Lower lobe of right lung (tissue), 2 donors: ENCODE measurements around the gene SLC15A1. TPM values are rescaled to one million over a fixed set of nuclear protein-coding genes. Genes with fewer than 3 reads are reported as not detected.

Experiments used
- ATAC-seq, 2 donors: fragments of 200-7000 bp; cut with Tn5 transposase; one replicate each; pipeline ENCODE4 v1.9.1; 2020 to 2022; ENCODE audit warnings: mild to moderate bottlenecking in 2 of 2, moderate library complexity in 2 of 2
- DNase-seq: peaks from one replicate; pipeline ENCODE4 v3.0.0-alpha.2; 2020
- H3K27ac ChIP-seq: fragments of 200-600 bp; one replicate; pipeline ENCODE4 v1.8.0; 2022
- H3K27me3 ChIP-seq: fragments of 200-600 bp; one replicate; pipeline ENCODE4 v1.8.0; 2022; ENCODE audit warnings: low read depth
- H3K36me3 ChIP-seq: fragments of 200-600 bp; one replicate; pipeline ENCODE4 v1.8.0; 2022; ENCODE audit warnings: mild to moderate bottlenecking
- H3K4me1 ChIP-seq: fragments of 200-600 bp; one replicate; pipeline ENCODE4 v1.8.0; 2022
- H3K4me3 ChIP-seq: fragments of 200-600 bp; one replicate; pipeline ENCODE4 v1.8.0; 2022; ENCODE audit warnings: mild to moderate bottlenecking
- H3K9me3 ChIP-seq: fragments of 200-600 bp; one replicate; pipeline ENCODE4 v1.8.0; 2022
- intact Hi-C: fragments of 100-400 bp; cut with DNase I; formaldehyde crosslinking; loops from one replicate; pipeline ENCODE4 v1.11.0; 2022
- total RNA-seq: library from RNA; stranded (reverse); fragmentation: NEBNext Ultra II Directional; extraction: Animal tissue kit (Norgen Biotek cat#: 25700); gene quantifications from one replicate; pipeline ENCODE4 v1.2.1, GENCODE V29; 2021
- TF ChIP-seq, protein P1 (sequence below): fragments of 200-600 bp; IDR thresholded peaks from one replicate; pipeline ENCODE4 v1.8.0; 2022; ENCODE audit warnings: antibody characterized with exemption, mild to moderate bottlenecking
- donor health status: DM: no; HTN: yes; CAD: no; lungs with severe emphysema.

Gene SLC15A1
- total RNA-seq, 1 donor from 2014 or later, result not detected

DNA sequence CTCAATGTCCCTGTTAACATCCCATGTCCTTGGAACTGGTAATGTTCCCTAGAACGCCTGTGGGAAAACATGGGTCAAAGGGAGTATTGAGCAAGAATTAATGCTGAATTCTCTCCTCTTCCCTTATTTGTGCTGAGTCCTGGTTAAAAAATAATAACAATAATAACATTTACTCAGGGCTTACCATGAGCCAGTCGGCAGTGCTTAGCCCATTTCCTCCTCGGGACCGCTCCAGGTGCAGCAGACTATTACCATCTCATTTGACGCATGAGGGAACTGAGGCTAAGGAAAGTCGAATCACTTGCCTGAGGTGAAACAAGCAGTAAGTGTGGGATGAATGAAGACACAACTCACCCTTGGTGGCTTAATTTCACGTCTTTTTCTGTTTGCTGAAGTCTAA is 33.6 kb upstream of the SLC15A1 start:
- ATAC-seq (no peak), DNase-seq (no peak)
- H3K4me1 ChIP-seq, result no peaks in the 10 kb centered on the region
- no peaks in the 10 kb centered on the region for H3K9me3 ChIP-seq
- TF ChIP-seq, protein P1, sequence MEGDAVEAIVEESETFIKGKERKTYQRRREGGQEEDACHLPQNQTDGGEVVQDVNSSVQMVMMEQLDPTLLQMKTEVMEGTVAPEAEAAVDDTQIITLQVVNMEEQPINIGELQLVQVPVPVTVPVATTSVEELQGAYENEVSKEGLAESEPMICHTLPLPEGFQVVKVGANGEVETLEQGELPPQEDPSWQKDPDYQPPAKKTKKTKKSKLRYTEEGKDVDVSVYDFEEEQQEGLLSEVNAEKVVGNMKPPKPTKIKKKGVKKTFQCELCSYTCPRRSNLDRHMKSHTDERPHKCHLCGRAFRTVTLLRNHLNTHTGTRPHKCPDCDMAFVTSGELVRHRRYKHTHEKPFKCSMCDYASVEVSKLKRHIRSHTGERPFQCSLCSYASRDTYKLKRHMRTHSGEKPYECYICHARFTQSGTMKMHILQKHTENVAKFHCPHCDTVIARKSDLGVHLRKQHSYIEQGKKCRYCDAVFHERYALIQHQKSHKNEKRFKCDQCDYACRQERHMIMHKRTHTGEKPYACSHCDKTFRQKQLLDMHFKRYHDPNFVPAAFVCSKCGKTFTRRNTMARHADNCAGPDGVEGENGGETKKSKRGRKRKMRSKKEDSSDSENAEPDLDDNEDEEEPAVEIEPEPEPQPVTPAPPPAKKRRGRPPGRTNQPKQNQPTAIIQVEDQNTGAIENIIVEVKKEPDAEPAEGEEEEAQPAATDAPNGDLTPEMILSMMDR, result no peak
- no peaks in the 10 kb centered on the region for H3K36me3 ChIP-seq
- H3K27ac ChIP-seq, result no peak overlapping the region
- no peak overlapping the region for H3K4me3 ChIP-seq
- H3K27me3 ChIP-seq, result no peaks in the 10 kb centered on the region
- intact Hi-C loops, result no loop called here

DNA sequence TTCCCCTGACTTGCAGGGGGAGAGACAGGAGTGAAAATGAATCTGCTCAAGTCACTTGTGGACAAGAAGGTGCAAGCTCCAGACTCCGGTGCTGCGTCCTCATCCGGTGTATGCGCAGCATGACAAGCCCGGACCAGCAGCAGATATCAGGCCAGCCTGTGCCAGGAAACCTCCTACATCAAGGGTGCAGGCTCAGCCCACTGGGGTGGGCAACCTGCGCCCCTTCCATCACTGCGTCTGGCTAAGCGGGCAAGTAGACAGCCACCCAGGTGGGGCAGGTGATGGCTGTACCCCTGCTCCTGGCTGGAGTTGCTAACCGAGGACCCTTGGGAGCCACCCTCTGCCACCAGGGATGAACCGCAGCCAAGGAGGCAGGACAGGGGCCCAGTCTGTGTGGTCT is 32.9 kb upstream of the SLC15A1 start:
- H3K36me3 ChIP-seq, result no peaks in the 10 kb centered on the region
- TF ChIP-seq, protein P1, result no peak
- H3K4me3 ChIP-seq, result no peak overlapping the region
- ATAC-seq (no peak), DNase-seq (no peak)
- no peaks in the 10 kb centered on the region for H3K27me3 ChIP-seq
- no peaks in the 10 kb centered on the region for H3K9me3 ChIP-seq
- no peak overlapping the region for H3K27ac ChIP-seq
- intact Hi-C loops, result no loop called here
- H3K4me1 ChIP-seq, result no peaks in the 10 kb centered on the region

DNA sequence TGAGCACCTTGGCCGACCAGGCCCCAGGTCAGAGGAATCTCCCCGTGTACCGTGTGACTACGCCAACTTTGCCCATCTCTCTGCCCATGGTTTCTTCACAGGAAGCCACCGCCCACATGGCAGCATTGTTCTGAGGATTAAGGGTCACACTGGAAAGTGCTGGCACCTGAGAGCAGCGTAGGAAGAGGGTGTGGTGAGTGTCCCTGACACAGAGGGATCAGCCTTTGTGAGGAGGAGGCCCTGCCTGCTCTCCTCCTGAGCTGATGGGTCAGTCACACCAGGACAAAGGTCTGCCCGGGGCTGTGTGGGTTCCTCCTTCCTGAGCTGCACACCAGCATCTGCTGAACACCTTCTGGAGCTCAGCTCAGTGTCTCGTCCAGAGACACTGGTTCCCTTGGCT is 32.2 kb upstream of the SLC15A1 start:
- TF ChIP-seq, protein P1, result no peak
- no peaks in the 10 kb centered on the region for H3K4me1 ChIP-seq
- H3K27me3 ChIP-seq, result no peaks in the 10 kb centered on the region
- H3K4me3 ChIP-seq, result no peak overlapping the region
- DNase-seq (no peak), ATAC-seq (peak in 1 of 2 donors; percentile 4)
- intact Hi-C loops, result no loop called here
- H3K9me3 ChIP-seq, result no peaks in the 10 kb centered on the region
- no peak overlapping the region for H3K27ac ChIP-seq
- H3K36me3 ChIP-seq, result no peaks in the 10 kb centered on the region

DNA sequence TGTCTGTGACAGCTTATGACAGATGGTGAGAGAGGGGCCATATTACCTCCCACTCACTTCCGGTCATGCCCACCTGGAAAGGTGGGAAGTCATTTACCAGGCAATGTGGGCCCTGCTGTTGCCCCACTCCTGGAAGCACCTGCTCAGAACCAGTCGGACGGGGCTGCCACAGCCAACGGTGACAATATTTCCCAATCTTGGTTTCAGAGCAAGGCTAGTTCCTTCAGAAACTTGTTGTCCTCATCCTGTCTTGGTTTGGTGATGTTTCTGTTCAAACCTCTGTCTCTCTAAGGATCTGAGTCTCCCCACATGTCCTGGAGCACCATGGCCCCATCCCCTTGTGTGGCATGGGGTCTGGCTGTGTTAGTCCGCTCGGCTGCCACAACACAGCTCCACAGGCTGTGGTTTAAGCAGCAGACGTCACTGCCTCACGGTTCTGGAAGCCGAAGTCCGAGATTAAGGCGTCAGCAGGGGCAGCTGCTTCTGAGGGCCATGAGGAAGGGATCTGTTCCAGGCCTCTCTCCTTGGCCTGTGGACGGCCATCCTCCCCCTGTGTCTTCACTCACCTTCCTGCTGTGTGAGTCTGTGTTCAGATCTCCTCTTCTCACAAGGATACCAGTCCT is 31.5 kb upstream of the SLC15A1 start:
- no peaks in the 10 kb centered on the region for H3K36me3 ChIP-seq
- intact Hi-C loops, result no loop called here
- no peaks in the 10 kb centered on the region for H3K27me3 ChIP-seq
- H3K4me1 ChIP-seq, result no peaks in the 10 kb centered on the region
- DNase-seq, result no peak
- H3K4me3 ChIP-seq, result no peak overlapping the region
- TF ChIP-seq, protein P1, result no peak
- H3K27ac ChIP-seq, result no peak overlapping the region
- no peak for ATAC-seq
- no peaks in the 10 kb centered on the region for H3K9me3 ChIP-seq

DNA sequence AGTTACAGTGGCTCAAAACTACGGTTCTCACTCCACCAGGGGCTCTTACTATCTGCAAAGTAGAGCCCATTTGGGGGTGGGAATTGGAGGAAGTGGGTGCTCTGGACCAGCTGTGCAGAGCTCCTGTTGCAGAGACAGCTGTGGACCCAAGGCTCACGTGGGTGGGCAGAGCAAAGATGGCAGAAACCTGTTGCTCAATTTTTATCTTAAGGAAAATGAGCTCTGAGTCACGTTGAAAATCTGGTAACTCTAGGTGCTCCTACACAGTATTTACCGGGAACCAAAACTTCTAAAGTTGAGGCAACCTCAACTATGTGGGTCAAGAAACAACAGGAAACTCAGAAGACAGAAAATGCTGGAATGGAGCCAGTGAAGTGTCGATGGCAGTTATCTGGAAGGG is 30.2 kb upstream of the SLC15A1 start:
- Histone ChIP-seq H3K4me3 (no peak overlapping the region), H3K36me3 (no peaks in the 10 kb centered on the region), H3K9me3 (no peaks in the 10 kb centered on the region), H3K4me1 (no peaks in the 10 kb centered on the region), H3K27me3 (no peaks in the 10 kb centered on the region), H3K27ac (no peak overlapping the region)
- ATAC-seq, result no peak
- no peak for DNase-seq
- intact Hi-C loops, result no loop called here
- TF ChIP-seq, protein P1, result no peak
